Smooth muscle cell (in vitro differentiated cells): ENCODE results near the gene SLA2. TPM values are rescaled to one million over a fixed set of nuclear protein-coding genes. Genes with fewer than 3 reads are reported as not detected.
"Not testable (repeated sequence)": the region's sequence is repeated elsewhere in the genome, so short reads cannot be mapped to it uniquely, and the experiment has no call there.

ENCODE experiments used
- DNase-seq: peaks from one replicate; lab custom pipeline; 2025; ENCODE audit not compliant: unreplicated experiment; lab: John Stamatoyannopoulos, UW
- H2AFZ ChIP-seq: fragments of 200-600 bp; sonication (generic); 2 replicates; pipeline ENCODE4 v1.6.0; 2016; ENCODE audit warnings: antibody characterized with exemption, low read depth, mild to moderate bottlenecking
- H3F3A ChIP-seq: fragments of 200-600 bp; sonication (generic); 2 replicates; pipeline ENCODE4 v1.6.0; 2017; ENCODE audit warnings: antibody characterized with exemption, low read depth
- H3K27ac ChIP-seq: fragments of 200-600 bp; sonication (generic); 2 replicates; pipeline ENCODE4 v1.5.1; 2016; ENCODE audit warnings: low read depth, mild to moderate bottlenecking
- H3K27me3 ChIP-seq: fragments of 200-600 bp; sonication (generic); 2 replicates; pipeline ENCODE4 v1.6.1; 2016; ENCODE audit warnings: low read depth, mild to moderate bottlenecking
- H3K36me3 ChIP-seq: fragments of 200-600 bp; sonication (generic); 2 replicates; pipeline ENCODE4 v1.5.1; 2016; ENCODE audit warnings: low read depth
- H3K4me1 ChIP-seq: fragments of 200-600 bp; sonication (generic); 2 replicates; pipeline ENCODE4 v1.5.1; 2016; ENCODE audit warnings: low read depth
- H3K4me2 ChIP-seq: fragments of 200-600 bp; sonication (generic); 2 replicates; pipeline ENCODE4 v1.6.0; 2016; ENCODE audit warnings: mild to moderate bottlenecking
- H3K4me3 ChIP-seq: fragments of 200-600 bp; sonication (generic); 2 replicates; pipeline ENCODE4 v1.5.1; 2016; ENCODE audit warnings: mild to moderate bottlenecking
- H3K79me2 ChIP-seq: fragments of 200-600 bp; sonication (generic); 2 replicates; pipeline ENCODE4 v1.6.0; 2016; ENCODE audit warnings: low read depth, mild to moderate bottlenecking
- H3K9ac ChIP-seq: fragments of 200-600 bp; sonication (generic); 2 replicates; pipeline ENCODE4 v1.6.0; 2016; ENCODE audit warnings: low read depth
- H3K9me3 ChIP-seq: fragments of 200-600 bp; sonication (generic); replicated peaks from 2 replicates; pipeline ENCODE4 v1.5.1; 2016; ENCODE audit warnings: low read depth
- H4K20me1 ChIP-seq: fragments of 200-600 bp; sonication (generic); 2 replicates; pipeline ENCODE4 v1.6.0; 2016; ENCODE audit warnings: low read depth
- WGBS: methylation state at CpG from one replicate; pipeline ENCODE4 v1.1.7; 2016; ENCODE audit warnings: low lambda C conversion rate; 5-methylcytosine and 5-hydroxymethylcytosine counted together
- polyA plus RNA-seq: library from polyadenylated mRNA; unstranded; fragments of >200 nt; fragmentation: Nextera tagmentation; extraction: Ambion mirVana; gene quantifications from 2 replicates; pipeline ENCODE4 v1.2.1, GENCODE V29; 2016
- total RNA-seq: library from RNA; depleted of rRNA; stranded (reverse); fragments of >200 nt; gene quantifications from 2 replicates; pipeline ENCODE4 v1.2.3, GENCODE V29; 2014
- TF ChIP-seq, protein P1 (sequence below): fragments of 200-600 bp; sonication (generic); IDR thresholded peaks from 2 replicates; pipeline ENCODE4 v1.5.1; 2017; ENCODE audit warnings: borderline replicate concordance, mild to moderate bottlenecking, antibody characterized with exemption; ENCODE audit not compliant: insufficient read depth, poor library complexity, severe bottlenecking

Gene SLA2
- total and polyA plus RNA-seq, 2 experiments from 2014 or later: not detected

DNA sequence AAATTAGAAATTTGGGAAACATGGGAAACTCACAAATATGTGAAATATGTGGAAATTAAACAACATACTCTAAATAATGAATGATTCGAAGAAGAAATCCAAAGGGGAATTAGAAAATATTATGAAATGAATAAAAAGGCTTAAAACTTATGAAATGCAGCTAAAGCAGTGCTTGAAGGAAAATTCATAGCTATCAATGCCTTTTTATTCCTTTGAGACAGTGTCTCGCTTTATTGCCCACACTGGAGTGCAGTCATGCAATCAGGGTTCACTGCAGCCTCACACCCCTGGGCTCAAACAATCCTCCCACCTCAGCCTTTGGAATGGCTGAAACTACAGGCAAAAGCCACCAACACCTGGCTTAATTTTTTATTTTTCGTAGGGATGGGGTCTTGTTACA lies 80.5 kb downstream of the SLA2 start:
- no peaks in the 10 kb centered on the region for H3K79me2 ChIP-seq
- H3F3A ChIP-seq: peaks cover 2% of the 10 kb centered on the region
- WGBS: 96% methylated on average over 3 of the region's 3 CpGs
- no peak for DNase-seq
- TF ChIP-seq, protein P1, sequence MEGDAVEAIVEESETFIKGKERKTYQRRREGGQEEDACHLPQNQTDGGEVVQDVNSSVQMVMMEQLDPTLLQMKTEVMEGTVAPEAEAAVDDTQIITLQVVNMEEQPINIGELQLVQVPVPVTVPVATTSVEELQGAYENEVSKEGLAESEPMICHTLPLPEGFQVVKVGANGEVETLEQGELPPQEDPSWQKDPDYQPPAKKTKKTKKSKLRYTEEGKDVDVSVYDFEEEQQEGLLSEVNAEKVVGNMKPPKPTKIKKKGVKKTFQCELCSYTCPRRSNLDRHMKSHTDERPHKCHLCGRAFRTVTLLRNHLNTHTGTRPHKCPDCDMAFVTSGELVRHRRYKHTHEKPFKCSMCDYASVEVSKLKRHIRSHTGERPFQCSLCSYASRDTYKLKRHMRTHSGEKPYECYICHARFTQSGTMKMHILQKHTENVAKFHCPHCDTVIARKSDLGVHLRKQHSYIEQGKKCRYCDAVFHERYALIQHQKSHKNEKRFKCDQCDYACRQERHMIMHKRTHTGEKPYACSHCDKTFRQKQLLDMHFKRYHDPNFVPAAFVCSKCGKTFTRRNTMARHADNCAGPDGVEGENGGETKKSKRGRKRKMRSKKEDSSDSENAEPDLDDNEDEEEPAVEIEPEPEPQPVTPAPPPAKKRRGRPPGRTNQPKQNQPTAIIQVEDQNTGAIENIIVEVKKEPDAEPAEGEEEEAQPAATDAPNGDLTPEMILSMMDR: no peak
- H3K36me3 ChIP-seq: no peaks in the 10 kb centered on the region
- no peak overlapping the region for H3K27ac ChIP-seq
- no peak overlapping the region for H3K4me2 ChIP-seq
- no peak overlapping the region for H3K9ac ChIP-seq
- H3K9me3 ChIP-seq: no peaks in the 10 kb centered on the region
- peaks cover 5% of the 10 kb centered on the region for H3K4me1 ChIP-seq
- H3K27me3 ChIP-seq: no peaks in the 10 kb centered on the region
- H2AFZ ChIP-seq: no peak overlapping the region
- H4K20me1 ChIP-seq: no peaks in the 10 kb centered on the region
- H3K4me3 ChIP-seq: no peak overlapping the region

DNA sequence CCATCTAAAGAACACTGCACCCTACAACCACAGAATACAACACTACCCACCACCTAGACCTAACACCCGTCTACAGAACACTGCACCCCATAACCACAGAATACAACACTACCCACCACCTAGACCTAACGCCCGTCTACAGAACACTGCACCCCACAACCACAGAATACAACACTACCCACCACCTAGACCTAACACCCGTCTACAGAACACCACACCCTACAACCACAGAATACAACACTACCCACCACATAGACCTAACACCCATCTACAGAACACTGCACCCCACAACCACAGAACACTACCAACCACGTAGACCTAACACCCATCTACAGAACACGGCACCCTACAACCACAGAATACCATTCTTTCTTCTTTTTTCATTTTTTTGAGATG lies 81.3 kb downstream of the SLA2 start:
- H3K27ac ChIP-seq, H3K9me3 ChIP-seq, H3K27me3 ChIP-seq, H2AFZ ChIP-seq, H3K9ac ChIP-seq, H4K20me1 ChIP-seq, H3K4me2 ChIP-seq, H3K79me2 ChIP-seq, H3F3A ChIP-seq, H3K36me3 ChIP-seq, DNase-seq, H3K4me1 ChIP-seq, H3K4me3 ChIP-seq: not testable (repeated sequence)
- WGBS: 96% methylated on average over 6 of the region's 6 CpGs

- H3K4me2 ChIP-seq, H2AFZ ChIP-seq, H3K4me3 ChIP-seq, H3K4me1 ChIP-seq, H3K79me2 ChIP-seq, H4K20me1 ChIP-seq, DNase-seq, H3F3A ChIP-seq, H3K36me3 ChIP-seq, H3K9ac ChIP-seq, H3K9me3 ChIP-seq, H3K27ac ChIP-seq, H3K27me3 ChIP-seq: not testable (repeated sequence)
- WGBS: 98% methylated on average over 13 of the region's 13 CpGs
Measured at GRCh38 chr20:36564078-36564725, 81.8 kb downstream of the SLA2 start.

DNA sequence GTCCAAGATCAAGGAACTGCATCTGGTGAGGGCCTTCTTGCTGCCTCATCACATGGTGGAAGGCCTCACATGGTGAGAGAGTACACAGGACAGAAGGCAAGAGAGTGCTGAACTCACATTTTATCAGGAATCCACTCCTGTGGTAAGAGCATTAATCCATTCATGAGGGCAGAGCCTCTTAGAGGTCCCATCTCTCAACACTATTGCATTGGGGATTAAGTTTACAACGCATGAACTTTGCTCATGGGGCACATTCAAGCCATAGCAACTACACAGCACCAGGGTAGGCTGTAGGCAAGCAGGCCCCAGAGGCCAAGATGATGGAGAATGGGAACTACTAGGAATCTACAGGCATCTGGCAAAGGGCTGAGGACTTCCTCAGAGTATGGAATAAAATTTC lies 82.6 kb downstream of the SLA2 start:
- H3K27me3 ChIP-seq: no peaks in the 10 kb centered on the region
- no peak overlapping the region for H2AFZ ChIP-seq
- no peak for DNase-seq
- H4K20me1 ChIP-seq: no peaks in the 10 kb centered on the region
- 73% methylated on average over 1 of the region's 1 CpG for WGBS
- no peaks in the 10 kb centered on the region for H3K4me1 ChIP-seq
- H3K27ac ChIP-seq: no peak overlapping the region
- no peak overlapping the region for H3K9ac ChIP-seq
- no peaks in the 10 kb centered on the region for H3K79me2 ChIP-seq
- H3F3A ChIP-seq: no peaks in the 10 kb centered on the region
- no peak overlapping the region for H3K4me3 ChIP-seq
- H3K36me3 ChIP-seq: no peaks in the 10 kb centered on the region
- H3K9me3 ChIP-seq: no peaks in the 10 kb centered on the region
- no peak overlapping the region for H3K4me2 ChIP-seq
- TF ChIP-seq, protein P1: no peak

DNA sequence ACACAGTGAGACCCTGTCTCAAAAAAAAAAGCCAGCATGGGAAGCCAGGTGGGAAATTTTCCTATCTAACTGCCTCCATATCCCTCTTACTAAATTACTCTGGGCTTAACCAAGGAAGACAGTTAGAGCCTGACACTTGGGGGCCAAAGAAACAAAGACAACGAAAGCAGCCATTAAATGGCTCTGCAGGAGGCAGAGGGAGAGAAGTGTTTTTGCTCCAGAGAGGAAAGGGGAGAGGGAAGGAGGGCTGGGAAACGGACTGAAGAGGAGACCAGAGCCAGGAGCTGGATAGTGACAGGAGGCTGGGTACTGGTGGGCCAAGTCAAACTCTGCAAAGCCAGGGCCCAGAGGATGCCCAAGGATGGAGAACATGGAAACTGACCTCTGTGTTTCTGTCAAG lies 83.3 kb downstream of the SLA2 start:
- Histone ChIP-seq H3K4me2 (no peak overlapping the region), H3F3A (no peaks in the 10 kb centered on the region), H3K27ac (no peak overlapping the region), H3K4me3 (no peak overlapping the region), H3K27me3 (no peaks in the 10 kb centered on the region), H3K36me3 (no peaks in the 10 kb centered on the region), H4K20me1 (no peaks in the 10 kb centered on the region), H3K4me1 (no peaks in the 10 kb centered on the region), H3K9ac (no peak overlapping the region), H2AFZ (no peak overlapping the region), H3K9me3 (no peaks in the 10 kb centered on the region), H3K79me2 (no peaks in the 10 kb centered on the region)
- WGBS: 66% methylated on average over 2 of the region's 2 CpGs
- no peak for DNase-seq
- TF ChIP-seq, protein P1: no peak
